Esophagus squamous epithelium (tissue), 5 donors: ENCODE results near the gene RTEL1. TPM values are rescaled to one million over a fixed set of nuclear protein-coding genes. Genes with fewer than 3 reads are reported as not detected.

Source experiments
- DNase-seq: peaks from one replicate; lab custom pipeline; 2025; lab: John Stamatoyannopoulos, UW
- H3K27ac ChIP-seq, 4 donors: fragments of 200-600 bp; sonication (generic); one replicate each; pipeline ENCODE4 v1.5.1; 2016 to 2019; ENCODE audit warnings: mild to moderate bottlenecking in 1 of 4
- H3K27me3 ChIP-seq, 4 donors: fragments of 200-600 bp; sonication (generic); 1 replicate in 3 of 4; 2 replicates in 1 of 4; pipeline versions ENCODE4 v1.5.1 to v1.6.0; 2017 to 2021; ENCODE audit warnings: antibody characterized with exemption in 1 of 4
- H3K36me3 ChIP-seq, 3 donors: fragments of 200-600 bp; sonication (generic); one replicate each; pipeline ENCODE4 v1.5.1; 2016 to 2019
- H3K4me1 ChIP-seq, 3 donors: fragments of 200-600 bp; sonication (generic); one replicate each; pipeline ENCODE4 v1.5.1; 2017 to 2019
- H3K4me3 ChIP-seq, 4 donors: fragments of 200-600 bp; sonication (generic); 1 replicate in 3 of 4; 2 replicates in 1 of 4; pipeline ENCODE4 v1.5.1; 2016 to 2019; ENCODE audit warnings: mild to moderate bottlenecking in 2 of 4, moderate library complexity in 1 of 4
- H3K9me3 ChIP-seq, 3 donors: fragments of 200-600 bp; sonication (generic); one replicate each; pipeline ENCODE4 v1.5.1; 2016 to 2019
- POLR2A ChIP-seq, 4 donors: fragments of 450-650 bp; IDR thresholded peaks; one replicate each; pipeline ENCODE4 v1.6.1; 2017; ENCODE audit warnings: antibody characterized with exemption in 4 of 4, mild to moderate bottlenecking in 4 of 4, moderate library complexity in 3 of 4
- WGBS, 2 donors: methylation state at CpG; one replicate each; pipeline ENCODE4 v1.1.5; 2018; 5-methylcytosine and 5-hydroxymethylcytosine counted together
- intact Hi-C: fragments of 100-400 bp; cut with DNase I; formaldehyde crosslinking; loops from one replicate; pipeline ENCODE4 v1.15.0; 2022
- total RNA-seq, 4 donors: library from RNA; depleted of rRNA; stranded (reverse); fragments of >200 nt; gene quantifications; one replicate each; pipeline ENCODE4 v1.1.0, GENCODE V29; 2016
- TF ChIP-seq, protein P1 (sequence below), 6 experiments: fragments of 450-650 bp in 4 of 6; fragments of 200-600 bp in 2 of 6; sonication (generic) in 2 of 6; IDR thresholded peaks; one replicate each; pipeline ENCODE4 v1.5.1; 2016 to 2019; ENCODE audit warnings: antibody characterized with exemption in 6 of 6, mild to moderate bottlenecking in 4 of 6, moderate library complexity in 4 of 6
- donor health status: DM: yes; HTN: yes; CAD: no.

RTEL1 gene
- total RNA-seq, 4 donors from 2014 or later, result 6.4 to 22.7 (median 12.8) TPM

DNA sequence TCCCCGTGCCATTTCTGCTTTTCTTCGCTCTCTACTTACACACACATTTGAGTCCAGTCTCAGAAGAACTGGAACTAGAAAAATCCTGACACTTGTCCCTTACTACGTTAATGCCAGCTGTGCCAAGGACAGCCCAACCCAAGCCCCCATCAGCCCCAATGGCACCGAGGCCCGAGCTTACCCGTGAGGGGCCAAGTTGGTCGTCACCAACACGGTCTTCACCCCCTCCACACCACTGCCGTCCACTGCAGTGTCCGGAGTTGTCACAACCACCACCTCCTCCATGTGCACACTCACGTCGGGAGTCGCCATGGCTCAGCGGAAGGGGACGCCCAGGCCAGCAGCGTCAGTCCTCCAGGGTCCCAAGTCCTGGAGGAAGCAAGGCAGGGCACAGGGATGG lies 39.0 kb upstream of the RTEL1 start:
- H3K36me3 ChIP-seq, result peaks cover 0 to 55% (median 0%) of the 10 kb centered on the region in 3 donors
- intact Hi-C loops, result no loop called here
- H3K4me3 ChIP-seq, result no peak overlapping the region
- 93 to 99% methylated on average over 12 to 15 of the region's 16 CpGs for WGBS, 2 donors
- H3K9me3 ChIP-seq, result no peaks in the 10 kb centered on the region
- no peak for DNase-seq
- TF ChIP-seq, protein P1, sequence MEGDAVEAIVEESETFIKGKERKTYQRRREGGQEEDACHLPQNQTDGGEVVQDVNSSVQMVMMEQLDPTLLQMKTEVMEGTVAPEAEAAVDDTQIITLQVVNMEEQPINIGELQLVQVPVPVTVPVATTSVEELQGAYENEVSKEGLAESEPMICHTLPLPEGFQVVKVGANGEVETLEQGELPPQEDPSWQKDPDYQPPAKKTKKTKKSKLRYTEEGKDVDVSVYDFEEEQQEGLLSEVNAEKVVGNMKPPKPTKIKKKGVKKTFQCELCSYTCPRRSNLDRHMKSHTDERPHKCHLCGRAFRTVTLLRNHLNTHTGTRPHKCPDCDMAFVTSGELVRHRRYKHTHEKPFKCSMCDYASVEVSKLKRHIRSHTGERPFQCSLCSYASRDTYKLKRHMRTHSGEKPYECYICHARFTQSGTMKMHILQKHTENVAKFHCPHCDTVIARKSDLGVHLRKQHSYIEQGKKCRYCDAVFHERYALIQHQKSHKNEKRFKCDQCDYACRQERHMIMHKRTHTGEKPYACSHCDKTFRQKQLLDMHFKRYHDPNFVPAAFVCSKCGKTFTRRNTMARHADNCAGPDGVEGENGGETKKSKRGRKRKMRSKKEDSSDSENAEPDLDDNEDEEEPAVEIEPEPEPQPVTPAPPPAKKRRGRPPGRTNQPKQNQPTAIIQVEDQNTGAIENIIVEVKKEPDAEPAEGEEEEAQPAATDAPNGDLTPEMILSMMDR (IDR thresholded peaks at IDR 0.05), result no peak
- TF ChIP-seq POLR2A (IDR thresholded peaks at IDR 0.05), result no peak
- H3K27me3 ChIP-seq, result no peaks in the 10 kb centered on the region
- no peak overlapping the region for H3K27ac ChIP-seq
- peaks cover 0 to 10% (median 3%) of the 10 kb centered on the region in 3 donors for H3K4me1 ChIP-seq

DNA sequence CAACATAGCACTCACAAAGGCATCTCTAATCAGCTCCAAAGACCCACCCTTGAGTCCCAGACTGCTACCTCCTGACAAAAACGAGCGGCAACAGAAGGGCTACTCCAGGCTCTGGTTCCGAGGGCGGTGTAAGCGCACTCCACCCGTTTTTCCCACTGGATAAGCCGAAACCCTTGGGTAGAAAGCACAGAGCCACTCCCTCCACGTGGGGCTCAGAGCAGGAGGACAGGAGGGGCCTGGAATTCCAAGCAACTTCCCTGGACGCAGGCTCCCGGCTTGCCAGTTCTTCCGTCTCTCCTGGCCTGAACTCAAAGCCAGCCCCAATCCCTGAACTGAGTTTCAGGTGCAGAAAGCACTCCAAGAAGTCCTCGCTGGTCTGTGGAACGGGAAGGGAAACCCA lies 38.6 kb upstream of the RTEL1 start:
- 88% methylated on average over 13 of the region's 13 CpGs; no CpG with 5 or more reads in 1 of the 2 donors for WGBS, 2 donors
- H3K4me3 ChIP-seq, result no peak overlapping the region
- no peaks in the 10 kb centered on the region for H3K9me3 ChIP-seq
- H3K27me3 ChIP-seq, result no peaks in the 10 kb centered on the region
- H3K36me3 ChIP-seq, result peaks cover 0 to 55% (median 0%) of the 10 kb centered on the region in 3 donors
- H3K4me1 ChIP-seq, result peaks cover 0 to 10% (median 3%) of the 10 kb centered on the region in 3 donors
- intact Hi-C loops, result no loop called here
- no peak for DNase-seq
- no peak overlapping the region for H3K27ac ChIP-seq
- no peak for TF ChIP-seq POLR2A (IDR thresholded peaks at IDR 0.05)
- TF ChIP-seq, protein P1 (IDR thresholded peaks at IDR 0.05), result no peak

DNA sequence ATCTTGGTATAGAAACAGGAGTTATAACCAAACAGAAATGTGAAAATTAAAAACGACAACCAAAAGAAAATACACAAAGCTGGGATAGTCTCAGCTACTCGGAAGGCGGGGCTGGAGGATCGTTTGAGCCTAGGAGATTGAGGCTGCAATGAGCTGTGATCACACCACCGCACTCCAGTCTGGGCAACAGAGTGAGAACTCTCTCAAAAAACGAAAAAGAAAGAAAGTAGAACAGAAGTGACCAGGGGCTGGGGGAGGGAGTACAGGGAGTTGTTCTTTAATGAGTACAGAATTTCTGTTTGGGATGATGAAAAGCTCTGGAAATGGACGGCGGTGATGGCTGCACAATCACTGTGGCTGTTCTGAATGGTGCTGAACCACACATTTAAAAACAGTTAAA lies 37.1 kb upstream of the RTEL1 start:
- Histone ChIP-seq H3K9me3 (no peaks in the 10 kb centered on the region), H3K4me1 (peaks cover 5 to 22% (median 10%) of the 10 kb centered on the region in 3 donors), H3K36me3 (peaks cover 0 to 40% (median 0%) of the 10 kb centered on the region in 3 donors), H3K4me3 (no peak overlapping the region), H3K27me3 (no peaks in the 10 kb centered on the region), H3K27ac (no peak overlapping the region)
- intact Hi-C loops, result no loop called here
- TF ChIP-seq, protein P1 (IDR thresholded peaks at IDR 0.05), result no peak
- no peak for TF ChIP-seq POLR2A (IDR thresholded peaks at IDR 0.05)
- WGBS, 2 donors, result 64 to 73% methylated on average over 8 of the region's 8 CpGs
- DNase-seq, result no peak

DNA sequence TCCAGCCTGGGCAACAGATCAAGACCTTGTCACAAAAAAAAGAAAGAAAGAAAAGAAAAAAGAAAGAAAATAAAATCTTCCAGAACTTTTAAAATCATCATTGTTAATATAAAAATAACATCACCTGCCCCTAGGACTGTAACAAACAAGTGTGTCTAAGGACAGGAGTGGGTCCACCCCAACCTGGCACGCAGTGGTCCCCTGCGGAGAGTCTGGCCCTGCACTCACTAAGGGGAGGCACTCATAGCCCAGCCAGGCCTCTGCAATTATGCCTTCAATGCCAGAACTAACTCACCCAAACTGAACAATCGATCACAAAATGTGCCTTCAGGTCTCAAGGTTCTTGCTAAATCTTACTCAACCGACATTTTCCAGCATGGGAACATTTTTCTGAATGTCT lies 36.0 kb upstream of the RTEL1 start:
- WGBS, 2 donors, result 80 to 93% methylated on average over 4 of the region's 4 CpGs
- Histone ChIP-seq H3K27ac (no peak overlapping the region), H3K4me1 (peaks cover 5 to 24% (median 10%) of the 10 kb centered on the region in 3 donors), H3K36me3 (peaks cover 0 to 29% (median 0%) of the 10 kb centered on the region in 3 donors), H3K9me3 (no peaks in the 10 kb centered on the region), H3K27me3 (no peaks in the 10 kb centered on the region), H3K4me3 (no peak overlapping the region)
- intact Hi-C loops, result no loop called here
- DNase-seq, result no peak
- no peak for TF ChIP-seq POLR2A (IDR thresholded peaks at IDR 0.05)

DNA sequence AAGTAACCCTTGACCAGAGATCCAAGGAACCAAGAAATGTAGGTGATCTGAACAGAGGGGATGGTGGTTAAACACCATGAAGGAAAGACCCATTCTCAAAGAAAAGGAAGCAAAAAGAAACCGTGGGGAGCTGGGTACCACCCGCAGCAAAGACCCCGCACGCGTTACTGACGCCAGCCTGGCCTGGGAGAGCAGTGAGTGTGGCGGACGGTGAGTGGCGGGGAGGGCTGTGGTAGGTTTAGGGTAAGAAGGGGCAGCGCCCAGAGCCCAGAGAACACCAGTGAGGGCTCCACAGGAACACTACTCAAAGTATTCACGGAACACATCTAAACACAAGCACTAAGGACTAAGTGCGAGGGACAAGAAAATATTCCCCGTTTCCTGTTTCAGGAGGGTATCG lies 35.4 kb upstream of the RTEL1 start:
- Histone ChIP-seq H3K36me3 (peaks cover 0 to 23% (median 0%) of the 10 kb centered on the region in 3 donors), H3K4me3 (no peak overlapping the region), H3K27me3 (no peaks in the 10 kb centered on the region), H3K27ac (no peak overlapping the region), H3K9me3 (no peaks in the 10 kb centered on the region), H3K4me1 (peaks cover 5 to 28% (median 10%) of the 10 kb centered on the region in 3 donors)
- TF ChIP-seq, protein P1 (IDR thresholded peaks at IDR 0.05), result no peak
- no peak for TF ChIP-seq POLR2A (IDR thresholded peaks at IDR 0.05)
- intact Hi-C loops, result no loop called here
- WGBS, 2 donors, result 90 to 94% methylated on average over 14 of the region's 14 CpGs
- no peak for DNase-seq

DNA sequence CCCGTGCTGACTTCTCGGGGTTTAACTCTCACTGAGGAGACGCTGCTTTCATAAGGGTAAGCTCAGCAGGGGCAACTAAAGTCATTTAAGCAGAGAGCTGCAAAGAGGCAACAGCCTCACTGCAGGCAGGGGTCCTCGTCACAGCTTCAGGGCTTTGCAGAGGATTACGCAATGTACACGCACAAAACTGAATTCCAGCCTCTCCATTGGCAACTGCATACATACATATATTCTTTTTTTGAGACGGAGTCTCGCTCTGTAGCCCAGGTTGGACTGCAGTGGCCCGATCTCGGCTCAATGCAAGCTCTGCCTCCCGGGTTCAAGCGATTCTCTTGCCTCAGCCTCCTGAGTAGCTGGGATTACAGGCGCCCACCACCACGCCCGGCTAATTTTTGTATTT lies 33.6 kb upstream of the RTEL1 start:
- TF ChIP-seq POLR2A (IDR thresholded peaks at IDR 0.05), result no peak
- TF ChIP-seq, protein P1 (IDR thresholded peaks at IDR 0.05), result no peak
- WGBS, 2 donors, result 79 to 91% methylated on average over 6 to 15 of the region's 15 CpGs
- no peak for DNase-seq
- Histone ChIP-seq H3K4me1 (peaks cover 12 to 46% (median 20%) of the 10 kb centered on the region in 3 donors), H3K9me3 (no peaks in the 10 kb centered on the region), H3K36me3 (peaks cover 0 to 5% (median 0%) of the 10 kb centered on the region in 3 donors), H3K4me3 (no peak overlapping the region), H3K27ac (no peak overlapping the region), H3K27me3 (no peaks in the 10 kb centered on the region)
- intact Hi-C loops, result no loop called here
